ENCODE data around the gene ZNF593.

Gene ZNF593

GRCh38 chr1:26153966-26154532 is 15.7 kb upstream of the ZNF593 start:
- no peak for DNase-seq

- DNase-seq: no peak
Observed at GRCh38 chr1:26154750-26155149, 15.0 kb upstream of the ZNF593 start.

GRCh38 chr1:26155370-26156284 is 14.1 kb upstream of the ZNF593 start:
- DNase-seq: no peak

- no peak for DNase-seq
Observed at GRCh38 chr1:26156285-26157038, 13.2 kb upstream of the ZNF593 start.

- DNase-seq: no peak
Observed at GRCh38 chr1:26158271-26158907, 11.3 kb upstream of the ZNF593 start.

GRCh38 chr1:26158908-26159742 is 10.6 kb upstream of the ZNF593 start, which contains the start of gene FAM110D:
FAM110D (plus strand) TSS chr1:26159079; CDS start chr1:26161292, 2,213 bp downstream.
- no peak for DNase-seq

GRCh38 chr1:26159743-26160039 is 10.0 kb upstream of the ZNF593 start:
- no peak for DNase-seq

- DNase-seq: no peak
Observed at GRCh38 chr1:26160527-26161414, 8.9 kb upstream of the ZNF593 start.

- DNase-seq: peak in 1 of 2 experiments; percentile 23
Observed at GRCh38 chr1:26161415-26162219, 8.1 kb upstream of the ZNF593 start.

GRCh38 chr1:26162220-26162709 is 7.4 kb upstream of the ZNF593 start:
- DNase-seq: no peak

- no peak for DNase-seq
Observed at GRCh38 chr1:26163684-26164035, 6.0 kb upstream of the ZNF593 start.

GRCh38 chr1:26164036-26164860 is 5.5 kb upstream of the ZNF593 start:
- peak; percentile 33 to 35 for DNase-seq

GRCh38 chr1:26164861-26165842 is 4.6 kb upstream of the ZNF593 start:
- no peak for DNase-seq

GRCh38 chr1:26166719-26167281 is 2.9 kb upstream of the ZNF593 start:
- no peak for DNase-seq

- no peak for DNase-seq
Observed at GRCh38 chr1:26168410-26169197, 1.1 kb upstream of the ZNF593 start, which contains the start of gene C1orf232. C1orf232 (minus strand) TSS chr1:26168963; CDS start chr1:26168499, 464 bp downstream.

GRCh38 chr1:26169198-26169554 is 532 bp upstream of the ZNF593 start:
- no peak for DNase-seq

GRCh38 chr1:26170472-26170821 is 739 bp downstream of the ZNF593 start:
- no peak for DNase-seq
